GM10266 (cell line): ENCODE data around the gene CCDC61.

ENCODE experiments used
- DNase-seq: peaks from one replicate; pipeline ENCODE4 v3.0.0; 2012; ENCODE audit errors: extremely low spot score
- CTCF ChIP-seq: IDR thresholded peaks from 2 replicates; pipeline ENCODE4 v1.5.1; 2012; ENCODE audit warnings: mild to moderate bottlenecking, low read depth; ENCODE audit not compliant: control insufficient read depth, insufficient read depth; ENCODE audit errors: missing control alignments

The CCDC61 gene

GRCh38 chr19:46018729-46019251 is 23.5 kb downstream of the CCDC61 start:
- TF ChIP-seq CTCF, result no peak
- no peak for DNase-seq

GRCh38 chr19:46019270-46019669 is 24.0 kb downstream of the CCDC61 start:
- DNase-seq, result no peak
- no peak for TF ChIP-seq CTCF

- no peak for TF ChIP-seq CTCF
- DNase-seq, result no peak
Measured at GRCh38 chr19:46020819-46021125, 25.5 kb downstream of the CCDC61 start.

GRCh38 chr19:46021531-46022041 is 26.3 kb downstream of the CCDC61 start:
- no peak for DNase-seq
- no peak for TF ChIP-seq CTCF

- no peak for TF ChIP-seq CTCF
- DNase-seq, result no peak
Measured at GRCh38 chr19:46022061-46022430, 26.8 kb downstream of the CCDC61 start.

GRCh38 chr19:46022431-46023310 is 27.4 kb downstream of the CCDC61 start, which contains the start of gene PGLYRP1:
Gene PGLYRP1 (minus strand): TSS chr19:46023053. CDS start chr19:46023021, 32 bp downstream.
- no peak for DNase-seq
- no peak for TF ChIP-seq CTCF

- no peak for DNase-seq
- no peak for TF ChIP-seq CTCF
Measured at GRCh38 chr19:46023311-46023779, 28.1 kb downstream of the CCDC61 start.
